ENCODE data around the gene OR13G1.
"Not testable (repeated sequence)": the region's sequence is repeated elsewhere in the genome, so short reads cannot be mapped to it uniquely, and the experiment has no call there.

The OR13G1 gene, protein sequence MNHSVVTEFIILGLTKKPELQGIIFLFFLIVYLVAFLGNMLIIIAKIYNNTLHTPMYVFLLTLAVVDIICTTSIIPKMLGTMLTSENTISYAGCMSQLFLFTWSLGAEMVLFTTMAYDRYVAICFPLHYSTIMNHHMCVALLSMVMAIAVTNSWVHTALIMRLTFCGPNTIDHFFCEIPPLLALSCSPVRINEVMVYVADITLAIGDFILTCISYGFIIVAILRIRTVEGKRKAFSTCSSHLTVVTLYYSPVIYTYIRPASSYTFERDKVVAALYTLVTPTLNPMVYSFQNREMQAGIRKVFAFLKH

DNA sequence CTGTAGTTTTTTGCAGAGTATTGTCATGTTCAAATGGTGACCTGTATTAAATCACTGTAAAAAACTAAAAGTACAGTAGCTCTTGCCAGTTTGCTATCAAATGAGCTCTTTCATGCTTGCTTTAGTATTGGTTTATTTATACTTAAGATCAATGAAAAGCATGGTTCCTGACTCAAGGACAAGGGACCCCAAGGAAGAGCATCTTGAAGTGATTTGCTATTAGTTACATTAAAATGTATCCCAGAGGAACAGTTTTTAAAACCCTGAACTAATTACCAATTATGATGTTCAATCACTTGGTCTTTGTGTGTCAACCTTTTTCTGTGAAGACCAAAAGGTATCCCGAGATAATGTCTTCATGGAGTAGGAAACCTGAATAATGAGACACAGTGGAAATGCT is at the start of gene OR13G1:
OR13G1 (minus strand) TSS at position 101 of the 400 bp plus-strand sequence. CDS start 6,698 bp downstream, outside the sequence.
- no peak for DNase-seq

DNA sequence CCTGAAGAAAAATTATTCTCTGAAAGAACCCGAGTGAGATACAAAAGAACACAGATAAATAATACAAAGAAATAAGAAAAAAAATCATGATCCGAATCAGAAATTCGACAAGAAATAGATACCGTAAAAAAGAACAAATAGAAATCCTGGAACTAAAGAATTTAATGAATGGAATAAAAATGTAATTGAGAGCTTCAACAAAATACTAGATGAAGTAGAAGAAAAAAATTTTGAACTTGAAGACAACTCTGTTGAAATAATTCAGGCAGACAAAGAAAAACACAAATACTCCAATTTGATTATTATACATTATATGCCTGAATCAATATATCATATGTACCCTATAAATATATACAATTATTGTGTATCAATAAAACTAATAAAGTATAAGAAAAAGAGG is 41.7 kb upstream of the OR13G1 start:
- DNase-seq, result no peak

DNA sequence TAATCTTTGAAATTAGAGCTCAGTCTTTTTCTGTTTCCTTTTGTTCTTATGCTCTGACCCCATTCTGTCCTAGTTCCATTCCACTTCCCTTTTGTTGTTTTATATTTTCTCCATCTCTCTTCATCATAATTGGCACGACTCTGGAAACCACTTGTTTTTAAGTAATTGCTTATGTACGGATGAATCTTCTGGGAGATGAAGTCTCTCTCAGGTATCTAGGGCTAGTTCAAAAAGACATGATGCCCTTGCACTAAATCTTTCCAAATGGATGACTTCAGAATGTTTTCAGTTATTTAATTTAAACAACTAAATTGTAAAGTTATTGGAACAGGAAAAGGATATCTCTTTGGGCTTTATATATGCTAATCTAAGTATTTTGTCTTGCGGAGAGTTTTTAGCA is 37.0 kb upstream of the OR13G1 start, which contains the start of gene OR6F1:
OR6F1 (minus strand) TSS at position 101 of the 400 bp plus-strand sequence. CDS start 3,891 bp downstream, outside the sequence.
- DNase-seq, result no peak

DNA sequence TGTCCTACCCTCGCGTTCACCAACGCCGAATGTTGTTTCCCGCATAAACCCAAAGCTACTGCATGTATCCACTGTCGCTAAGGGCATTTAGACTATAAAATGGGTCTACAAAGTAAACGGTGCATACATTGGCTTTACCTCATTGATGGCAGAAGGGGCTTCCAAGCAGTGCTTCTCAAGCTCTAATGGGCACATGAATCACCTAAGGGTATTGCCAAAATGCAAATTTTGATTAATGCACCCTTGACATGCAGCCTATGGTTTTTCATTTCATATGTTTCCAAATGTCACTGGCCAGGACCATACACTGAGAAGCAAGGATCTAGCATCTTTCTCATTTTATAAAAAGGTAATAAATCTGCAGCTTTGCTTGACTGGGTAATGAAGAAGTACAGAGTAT is 34.2 kb upstream of the OR13G1 start:
- no peak for DNase-seq

DNA sequence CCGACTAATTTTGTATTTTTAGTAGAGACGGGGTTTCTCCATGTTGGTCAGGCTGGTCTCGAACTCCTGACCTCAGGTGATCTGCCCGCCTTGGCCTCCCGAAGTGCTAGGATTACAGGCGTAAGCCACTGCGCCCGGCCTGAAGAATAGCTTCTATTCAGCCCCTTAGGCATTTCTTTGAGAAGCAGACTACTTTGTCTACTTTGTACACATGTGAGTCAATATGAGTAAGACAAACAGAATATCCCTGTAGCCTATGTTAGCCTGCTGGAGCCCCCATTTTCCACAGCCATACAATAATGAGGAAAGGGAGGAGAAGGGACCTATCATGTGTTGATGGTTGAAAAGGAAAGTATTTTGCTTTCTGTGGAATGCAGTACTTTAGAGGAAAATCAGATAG is 31.1 kb upstream of the OR13G1 start:
- not testable (repeated sequence) for DNase-seq

DNA sequence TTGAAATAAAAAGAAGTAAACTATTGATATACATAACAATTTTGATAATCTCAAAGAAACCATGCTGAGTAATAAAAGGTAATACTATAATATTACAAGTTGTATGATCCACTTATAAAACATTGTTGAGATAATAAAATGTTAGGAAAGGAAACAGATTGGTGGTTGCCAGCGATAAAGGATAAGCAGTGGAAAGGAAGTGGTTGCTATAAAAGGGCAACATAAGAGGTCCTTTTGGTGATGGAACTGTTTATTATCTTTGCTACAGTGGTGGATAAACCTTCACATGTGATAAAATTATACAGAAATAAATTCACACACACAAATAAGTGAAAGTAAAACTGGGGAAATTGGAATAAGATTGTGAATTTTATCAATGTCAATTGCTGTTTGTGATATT is 21.8 kb upstream of the OR13G1 start:
- DNase-seq, result no peak

DNA sequence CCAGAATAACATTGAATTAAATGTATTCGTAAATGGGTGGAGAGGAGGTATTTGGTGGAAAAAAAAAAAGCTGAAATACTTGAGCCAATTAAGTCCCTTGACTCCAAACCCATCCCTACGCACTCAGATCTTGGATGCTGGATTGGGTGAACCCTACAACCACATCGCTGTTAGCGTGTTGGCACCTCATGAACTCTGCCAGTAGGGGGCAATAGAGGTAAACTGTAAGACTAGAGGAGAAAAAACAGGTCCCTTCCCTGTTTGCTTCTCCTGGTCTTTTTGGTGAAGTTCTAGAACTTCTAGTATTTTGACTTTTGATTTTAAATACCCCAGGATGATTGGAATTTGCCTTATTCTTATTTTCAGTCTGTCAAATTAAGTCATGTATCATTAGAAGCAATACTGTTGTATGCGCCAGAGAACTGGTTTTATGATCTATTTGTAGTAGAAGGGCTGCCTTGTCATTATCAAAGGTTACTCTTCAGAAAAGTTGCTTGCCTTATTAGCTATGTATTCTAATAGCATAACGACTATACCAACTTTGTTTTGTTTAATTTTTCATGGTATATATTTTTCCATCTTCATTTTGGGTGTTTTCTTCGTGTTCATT is 1.9 kb upstream of the OR13G1 start:
- DNase-seq, result peak; percentile 7

DNA sequence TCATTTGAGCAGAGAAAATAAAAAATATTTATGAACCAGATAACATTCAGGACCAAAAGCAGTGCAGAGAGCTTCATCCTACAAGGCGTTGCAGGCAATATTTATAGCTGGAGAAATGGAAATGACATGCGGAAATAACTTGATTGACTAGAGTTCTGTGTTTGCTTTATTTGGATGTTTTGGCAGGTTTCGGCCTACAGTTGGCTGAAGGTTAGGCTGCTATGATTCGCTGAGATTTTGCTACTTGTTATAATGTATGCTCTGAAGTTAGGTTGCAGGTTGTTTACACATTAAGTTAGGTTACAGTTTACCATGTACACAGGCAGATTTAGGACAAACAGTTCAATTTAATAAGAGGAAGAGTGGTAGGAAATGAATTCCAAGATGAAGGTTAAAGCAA is 632 bp upstream of the OR13G1 start:
- DNase-seq, result no peak

DNA sequence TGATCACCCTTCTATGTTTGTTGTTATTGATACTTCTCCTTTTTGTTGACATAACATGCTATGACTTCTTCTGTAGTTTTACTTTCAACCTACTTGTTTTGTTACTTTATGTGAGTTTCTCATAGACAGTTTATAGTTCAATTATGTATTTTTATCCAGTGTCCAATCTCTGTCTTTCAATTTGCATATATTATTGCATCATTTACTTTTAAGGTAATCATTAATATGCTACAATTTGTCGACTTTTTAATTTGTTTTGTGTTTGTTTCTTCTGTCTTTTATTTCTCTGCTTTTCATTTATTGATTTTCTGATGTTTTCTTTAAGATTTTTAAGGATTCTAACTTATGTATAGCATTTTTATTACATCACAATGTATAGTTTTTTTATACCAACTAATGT is 10.3 kb downstream of the OR13G1 start:
- DNase-seq, result no peak

DNA sequence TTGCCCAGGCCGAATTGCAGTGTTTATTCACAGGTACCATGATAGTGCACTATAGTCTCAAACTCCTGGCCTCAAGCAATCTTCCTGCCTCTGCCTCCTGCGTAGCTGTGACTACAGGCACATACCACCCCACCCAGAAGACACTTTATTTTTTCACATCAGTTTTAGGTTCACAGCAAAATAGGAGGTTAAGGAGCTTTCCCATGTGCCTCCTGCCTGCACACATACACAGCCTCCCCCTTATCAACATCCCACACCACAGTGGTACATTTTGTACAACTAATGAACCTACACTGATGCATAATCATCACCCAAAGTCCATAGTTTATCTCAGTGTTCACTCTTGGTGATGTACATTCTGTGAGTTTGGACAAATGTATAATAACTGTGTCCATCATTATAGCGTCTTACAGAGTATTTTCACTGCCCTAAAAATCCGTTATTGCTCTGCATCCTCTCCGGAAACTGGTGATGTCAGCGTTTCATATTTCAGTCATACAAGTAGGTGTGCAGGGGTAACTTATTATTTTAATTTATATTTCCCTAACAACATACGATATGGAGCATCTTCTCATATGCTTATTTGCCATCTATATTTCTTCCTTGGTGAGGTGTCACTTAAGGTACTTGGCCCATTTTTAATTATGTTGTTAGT is 23.2 kb downstream of the OR13G1 start:
- no peak for DNase-seq

DNA sequence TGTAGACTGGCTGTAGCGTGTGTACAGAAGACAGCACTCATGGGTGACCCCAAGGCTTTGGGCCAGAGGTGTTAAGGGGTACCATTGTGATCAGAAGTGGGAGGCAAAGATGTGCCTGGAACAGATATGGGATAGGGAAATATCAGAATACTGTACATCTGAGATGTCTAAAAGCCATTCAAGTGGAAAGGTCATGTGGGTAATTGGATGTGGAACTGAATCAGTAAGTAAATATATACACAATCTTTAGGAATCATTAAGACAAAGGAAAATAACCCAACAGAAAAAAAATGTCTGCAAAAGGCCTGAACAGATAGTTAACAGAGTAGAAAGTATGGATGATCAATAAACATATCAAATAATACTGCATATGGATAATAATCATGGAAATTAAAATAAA is 26.5 kb downstream of the OR13G1 start:
- no peak for DNase-seq

DNA sequence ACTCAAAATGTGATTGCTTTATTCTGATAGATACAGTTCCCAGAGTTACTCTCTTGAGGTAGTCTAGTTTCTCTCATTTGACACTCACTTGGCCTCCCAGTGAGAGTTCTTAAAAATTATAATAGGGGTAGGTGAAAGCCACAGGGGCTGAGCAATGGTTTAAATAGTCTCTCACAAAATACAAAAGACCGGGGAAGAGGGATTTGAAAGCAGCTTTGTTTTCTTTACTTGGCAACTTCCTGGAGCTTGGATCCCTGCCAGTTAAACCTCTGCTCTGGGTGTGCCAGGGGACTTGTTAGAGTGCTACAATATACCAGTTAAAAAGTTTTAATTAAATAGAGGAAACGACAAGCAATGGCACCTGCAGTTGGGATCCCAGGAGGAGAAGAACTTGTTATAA is 31.7 kb downstream of the OR13G1 start:
- DNase-seq, result no peak

DNA sequence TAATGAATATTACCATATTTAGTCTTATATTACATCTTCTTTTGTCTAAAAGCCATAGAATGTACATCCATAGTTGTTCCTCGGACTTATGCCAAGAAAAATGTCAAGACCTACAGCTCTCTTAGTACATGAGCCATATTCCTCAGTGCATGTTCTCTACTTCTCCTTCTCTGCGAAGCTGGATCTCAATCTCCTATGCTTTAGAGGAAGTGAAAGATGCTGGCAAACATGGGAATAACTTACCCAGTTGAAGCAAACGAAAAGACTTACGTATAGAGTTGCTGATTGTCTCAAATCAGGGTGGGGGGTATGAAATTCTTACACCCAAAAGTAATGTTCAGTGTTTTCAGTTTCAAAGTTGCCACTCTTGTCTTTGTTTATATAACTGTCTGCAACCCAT is 32.7 kb downstream of the OR13G1 start:
- DNase-seq, result no peak

DNA sequence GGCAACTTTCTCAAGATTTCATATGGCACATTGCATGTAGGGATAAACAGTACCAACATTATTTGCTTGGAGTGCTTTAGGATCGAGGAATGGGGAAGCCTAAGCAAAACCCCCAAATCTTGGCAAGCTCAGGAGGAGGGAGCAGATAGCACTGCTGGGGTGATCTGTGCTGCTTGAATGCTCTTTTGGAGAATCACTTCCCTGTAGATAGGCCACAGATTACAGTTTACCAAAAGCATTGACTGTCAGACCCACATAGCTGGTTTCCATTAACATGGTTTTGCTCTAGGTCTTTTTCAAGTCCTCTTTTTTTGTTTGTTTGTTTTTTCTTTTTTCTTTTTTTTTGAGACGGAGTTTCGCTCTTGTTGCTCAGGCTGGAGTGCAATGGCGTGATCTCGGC is 36.8 kb downstream of the OR13G1 start:
- no peak for DNase-seq

DNA sequence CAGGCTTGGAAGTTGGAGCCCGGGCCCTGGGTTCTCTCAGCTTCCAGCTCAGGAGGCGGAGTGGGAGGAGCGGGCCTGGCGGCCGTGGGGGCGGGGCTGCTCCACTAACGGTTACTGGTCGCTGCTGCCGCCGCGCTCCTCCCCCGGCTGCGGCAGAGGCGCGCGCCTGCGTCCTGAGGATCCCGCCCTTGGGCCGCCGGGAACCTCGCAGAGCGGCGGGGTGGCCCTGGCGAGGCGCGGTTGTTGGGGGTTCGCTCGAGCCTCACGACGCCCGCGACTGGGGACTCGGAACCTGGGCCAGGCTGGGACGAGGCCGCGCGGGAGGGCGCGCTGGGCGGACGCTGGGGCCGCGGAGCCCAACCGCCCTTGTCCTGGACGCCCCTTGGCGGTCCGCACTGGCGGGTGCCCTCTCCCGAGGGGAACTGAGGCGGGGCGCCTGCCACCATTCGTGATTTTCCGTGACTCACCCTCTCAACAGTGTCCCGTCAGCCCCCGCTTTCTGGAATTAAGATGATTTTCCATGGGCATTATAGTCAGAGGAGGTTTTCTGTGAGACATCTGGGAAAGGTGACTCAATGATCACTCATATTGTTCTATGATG is 40.1 kb downstream of the OR13G1 start:
- peak; percentile 53 for DNase-seq

DNA sequence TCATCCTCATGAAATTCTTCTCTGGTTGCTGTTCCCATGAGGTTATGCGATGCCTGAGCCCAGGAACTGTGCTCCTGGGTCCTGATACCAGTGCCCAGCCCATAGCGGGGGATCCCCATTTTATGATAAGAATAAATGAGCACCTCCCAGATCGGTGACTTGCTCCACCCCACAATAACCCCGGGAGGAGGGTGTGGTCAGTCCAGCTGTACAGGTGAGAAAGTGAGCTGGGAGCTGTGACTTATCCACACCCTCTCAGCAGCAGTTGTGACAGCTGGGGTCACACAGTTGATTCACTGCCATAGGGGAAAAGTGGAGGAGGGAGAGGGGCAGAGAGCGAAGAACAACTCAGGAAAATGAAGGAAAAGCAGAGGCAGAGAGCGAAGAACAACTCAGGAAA is 40.8 kb downstream of the OR13G1 start:
- no peak for DNase-seq

DNA sequence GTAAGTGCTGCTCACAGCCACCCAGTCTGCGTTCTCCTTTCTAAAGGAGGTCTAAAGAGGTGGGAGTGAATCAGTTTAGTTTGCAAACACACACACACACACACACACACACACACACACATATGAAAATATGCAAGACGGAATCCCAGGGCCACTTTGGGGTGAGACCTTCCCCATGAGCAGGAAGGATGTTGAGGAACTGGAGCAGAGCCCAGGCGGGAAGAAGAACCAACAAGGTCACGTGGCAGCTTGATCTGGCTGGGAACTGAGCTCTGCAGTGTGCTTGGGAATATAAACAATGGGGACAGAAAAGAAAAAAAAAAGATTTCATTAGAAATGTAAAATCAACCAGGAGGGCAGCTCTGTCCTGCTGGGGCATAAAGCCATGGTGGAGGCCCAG is 41.5 kb downstream of the OR13G1 start:
- no peak for DNase-seq

DNA sequence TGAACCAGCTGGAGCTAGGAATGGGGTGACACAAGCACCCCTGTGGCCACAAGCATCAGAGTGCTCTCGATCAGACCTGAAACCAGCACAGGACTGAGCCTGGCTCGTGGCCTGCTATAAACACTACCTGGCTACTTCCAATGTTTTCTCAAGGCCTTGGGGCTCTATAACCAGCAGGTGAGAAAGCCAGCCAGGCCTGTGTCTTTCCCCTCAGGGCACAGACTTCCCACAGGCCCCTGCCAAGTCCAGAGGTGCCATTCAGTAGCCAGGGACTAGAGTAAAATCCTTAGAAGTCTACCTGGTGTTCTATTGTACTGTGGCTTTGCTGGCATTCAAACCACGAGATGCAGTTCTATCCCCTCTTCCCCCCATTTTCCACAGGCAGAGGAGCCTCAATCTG is 51.6 kb downstream of the OR13G1 start:
- DNase-seq, result no peak
